HEK293 (cell line): ENCODE results near the gene ACVR1.

Experiments used
- CTCF ChIA-PET: fragments of 350-600 bp; formaldehyde crosslinking; extraction: SDS; loops from one replicate; lab custom pipeline; 2021; ENCODE audit warnings: antibody characterized with exemption; lab: Yijun Ruan, JAX
- POLR2A ChIA-PET: fragments of 300-600 bp; formaldehyde crosslinking; extraction: SDS; loops from one replicate; lab custom pipeline; 2020; ENCODE audit warnings: antibody characterized with exemption, inconsistent platforms; lab: Yijun Ruan, JAX
- H3K27ac ChIP-seq: fragments of 200-500 bp; sonication (Bioruptor generic); 2 replicates; pipeline ENCODE4 v1.5.1; 2014; ENCODE audit warnings: low read depth, low read length, control low read depth, inconsistent platforms; ENCODE audit errors: extremely low read depth
- H3K36me3 ChIP-seq, 2 experiments: fragments of 200-500 bp in 1 of 2; sonication (Bioruptor generic) in 1 of 2; 1 replicate in 1 of 2; 2 replicates in 1 of 2; pipeline ENCODE4 v1.5.1; 2014 to 2017; ENCODE audit warnings: inconsistent platforms in 2 of 2, low read length in 2 of 2; ENCODE audit not compliant: control insufficient read depth in 2 of 2, insufficient read depth in 1 of 2
- H3K4me1 ChIP-seq: fragments of 200-500 bp; sonication (Bioruptor generic); 2 replicates; pipeline ENCODE4 v1.5.1; 2014; ENCODE audit warnings: mild to moderate bottlenecking, low read length, inconsistent platforms; ENCODE audit not compliant: control insufficient read depth, insufficient read depth
- H3K4me3 ChIP-seq: 2 replicates; pipeline ENCODE4 v1.5.1; 2011; ENCODE audit warnings: low read depth, mild to moderate bottlenecking, control low read depth, low read length, moderate library complexity
- H3K9me3 ChIP-seq: fragments of 200-500 bp; sonication (Bioruptor generic); 2 replicates; pipeline ENCODE4 v1.5.1; 2014; ENCODE audit warnings: low read depth, low read length, inconsistent platforms; ENCODE audit not compliant: control insufficient read depth, insufficient read depth
- GLI4 ChIP-seq: fragments of 450-650 bp; formaldehyde crosslinking; IDR thresholded peaks from 2 replicates; pipeline ENCODE4 v1.5.1; 2016; ENCODE audit warnings: missing biosample characterization, missing genetic modification characterization
- PBX3 ChIP-seq: sonication (generic); formaldehyde crosslinking; IDR thresholded peaks from 2 replicates; pipeline ENCODE4 v1.8.1; 2022; ENCODE audit warnings: mild to moderate bottlenecking, moderate library complexity, missing genetic modification reagents
- PRDM4 ChIP-seq: fragments of 450-650 bp; formaldehyde crosslinking; IDR thresholded peaks from 2 replicates; pipeline ENCODE4 v1.5.1; 2017; ENCODE audit warnings: missing biosample characterization, missing genetic modification characterization
- SP3 ChIP-seq: fragments of 450-650 bp; formaldehyde crosslinking; IDR thresholded peaks from 2 replicates; pipeline ENCODE4 v1.5.1; 2016; ENCODE audit warnings: missing biosample characterization, missing genetic modification characterization
- WT1 ChIP-seq: fragments of 450-650 bp; formaldehyde crosslinking; IDR thresholded peaks from 2 replicates; pipeline ENCODE4 v1.5.1; 2016; ENCODE audit warnings: missing biosample characterization, missing genetic modification characterization
- ZBTB1 ChIP-seq: fragments of 450-650 bp; formaldehyde crosslinking; IDR thresholded peaks from 2 replicates; pipeline ENCODE4 v1.5.1; 2016; ENCODE audit warnings: missing biosample characterization, missing genetic modification characterization
- ZBTB17 ChIP-seq: fragments of 450-650 bp; formaldehyde crosslinking; IDR thresholded peaks from 2 replicates; pipeline ENCODE4 v1.5.1; 2016; ENCODE audit warnings: missing biosample characterization, missing genetic modification characterization
- ZBTB20 ChIP-seq: fragments of 450-650 bp; formaldehyde crosslinking; IDR thresholded peaks from 2 replicates; pipeline ENCODE4 v1.5.1; 2016; ENCODE audit warnings: missing biosample characterization, missing genetic modification characterization
- ZBTB6 ChIP-seq: fragments of 450-650 bp; formaldehyde crosslinking; IDR thresholded peaks from 2 replicates; pipeline ENCODE4 v1.5.1; 2017; ENCODE audit warnings: missing biosample characterization, missing genetic modification characterization
- ZNF114 ChIP-seq: fragments of 450-650 bp; formaldehyde crosslinking; IDR thresholded peaks from 2 replicates; pipeline ENCODE4 v1.5.0; 2017; ENCODE audit warnings: missing biosample characterization, missing genetic modification characterization
- ZNF169 ChIP-seq: fragments of 450-650 bp; formaldehyde crosslinking; IDR thresholded peaks from 2 replicates; pipeline ENCODE4 v1.5.1; 2016; ENCODE audit warnings: missing biosample characterization, missing genetic modification characterization
- ZNF292 ChIP-seq: fragments of 450-650 bp; formaldehyde crosslinking; IDR thresholded peaks from 2 replicates; pipeline ENCODE4 v1.5.1; 2016; ENCODE audit warnings: low read depth, missing biosample characterization, missing genetic modification characterization, borderline replicate concordance
- ZNF350 ChIP-seq: fragments of 450-650 bp; formaldehyde crosslinking; IDR thresholded peaks from 2 replicates; pipeline ENCODE4 v1.5.0; 2017; ENCODE audit warnings: missing biosample characterization, mild to moderate bottlenecking, missing genetic modification characterization
- ZNF394 ChIP-seq: fragments of 450-650 bp; formaldehyde crosslinking; IDR thresholded peaks from 2 replicates; pipeline ENCODE4 v1.5.1; 2016; ENCODE audit warnings: missing biosample characterization, missing genetic modification characterization, mild to moderate bottlenecking, moderate library complexity, borderline replicate concordance
- ZNF488 ChIP-seq: fragments of 450-650 bp; formaldehyde crosslinking; IDR thresholded peaks from 2 replicates; pipeline ENCODE4 v1.5.1; 2016; ENCODE audit warnings: missing biosample characterization, missing genetic modification characterization
- ZNF529 ChIP-seq: fragments of 450-650 bp; formaldehyde crosslinking; IDR thresholded peaks from 2 replicates; pipeline ENCODE4 v1.5.1; 2017; ENCODE audit warnings: missing genetic modification characterization, missing biosample characterization; ENCODE audit not compliant: insufficient replicate concordance
- ZNF549 ChIP-seq: fragments of 450-650 bp; IDR thresholded peaks from 2 replicates; pipeline ENCODE4 v1.5.1; 2018; ENCODE audit warnings: missing biosample characterization, missing genetic modification characterization, mild to moderate bottlenecking, inconsistent platforms, moderate library complexity
- ZNF621 ChIP-seq: fragments of 450-650 bp; formaldehyde crosslinking; IDR thresholded peaks from 2 replicates; pipeline ENCODE4 v1.5.1; 2017; ENCODE audit warnings: missing biosample characterization, missing genetic modification characterization
- ZNF624 ChIP-seq: fragments of 450-650 bp; formaldehyde crosslinking; IDR thresholded peaks from 2 replicates; pipeline ENCODE4 v1.5.1; 2017; ENCODE audit warnings: missing biosample characterization, missing genetic modification characterization
- ZNF692 ChIP-seq: fragments of 450-650 bp; formaldehyde crosslinking; IDR thresholded peaks from 2 replicates; pipeline ENCODE4 v1.5.1; 2016; ENCODE audit warnings: missing biosample characterization, missing genetic modification characterization
- ZNF701 ChIP-seq: fragments of 450-650 bp; formaldehyde crosslinking; IDR thresholded peaks from 2 replicates; pipeline ENCODE4 v1.5.1; 2016; ENCODE audit warnings: missing biosample characterization, missing genetic modification characterization
- ZNF768 ChIP-seq: fragments of 450-650 bp; formaldehyde crosslinking; IDR thresholded peaks from 2 replicates; pipeline ENCODE4 v1.5.1; 2018; ENCODE audit warnings: missing biosample characterization, mild to moderate bottlenecking, missing genetic modification characterization
- ZNF837 ChIP-seq: fragments of 450-650 bp; formaldehyde crosslinking; IDR thresholded peaks from 2 replicates; pipeline ENCODE4 v1.5.1; 2016; ENCODE audit warnings: missing biosample characterization, missing genetic modification characterization
- ZSCAN23 ChIP-seq: fragments of 450-650 bp; formaldehyde crosslinking; IDR thresholded peaks from 2 replicates; pipeline ENCODE4 v1.5.1; 2016; ENCODE audit warnings: missing biosample characterization, missing genetic modification characterization
- ZSCAN5A ChIP-seq: fragments of 450-650 bp; formaldehyde crosslinking; IDR thresholded peaks from 2 replicates; pipeline ENCODE4 v1.5.1; 2016; ENCODE audit warnings: missing biosample characterization, missing genetic modification characterization
- ZXDB ChIP-seq: fragments of 450-650 bp; formaldehyde crosslinking; IDR thresholded peaks from 2 replicates; pipeline ENCODE4 v1.5.1; 2016; ENCODE audit warnings: missing biosample characterization, missing genetic modification characterization

Gene ACVR1

GRCh38 chr2:157804355-157804754 is 71.8 kb downstream of the ACVR1 start:
- peaks cover 5% of the 10 kb centered on the region; the same call in 1 of the 2 replicates for H3K4me1 ChIP-seq
- ChIA-PET POLR2A (no interaction called here), CTCF (interaction anchor here (0.6 to 1.3 kb wide), 2 partner anchors 11 to 219 kb away, joined by 3 to 4 read pairs; no protein-coding TSS in a partner anchor)
- H3K27ac ChIP-seq: no peak overlapping the region
- TF ChIP-seq ZNF549 (tag by site-specific recombination): no peak
- TF ChIP-seq ZNF169: no peak
- TF ChIP-seq ZNF350 (tag by site-specific recombination): no peak
- no peak for TF ChIP-seq ZNF701
- TF ChIP-seq ZSCAN5A (tag by site-specific recombination): no peak
- TF ChIP-seq ZBTB20 (tag by site-specific recombination): no peak
- TF ChIP-seq SP3 (tag by site-specific recombination): no peak
- TF ChIP-seq ZNF768 (tag by site-specific recombination): no peak
- no peak for TF ChIP-seq ZNF692 (tag by site-specific recombination)
- TF ChIP-seq PBX3: no peak
- TF ChIP-seq ZSCAN23: no peak
- no peak for TF ChIP-seq GLI4 (tag by site-specific recombination)
- no peak for TF ChIP-seq ZNF292 (tag by site-specific recombination)
- TF ChIP-seq ZXDB (tag by site-specific recombination): no peak
- TF ChIP-seq ZNF837 (tag by site-specific recombination): no peak
- no peak for TF ChIP-seq WT1 (tag by site-specific recombination)
- H3K36me3 ChIP-seq: no peaks in the 10 kb centered on the region
- H3K4me3 ChIP-seq: no peak overlapping the region
- no peaks in the 10 kb centered on the region for H3K9me3 ChIP-seq

GRCh38 chr2:157803952-157804351 is 72.2 kb downstream of the ACVR1 start:
- Histone ChIP-seq H3K4me3 (no peak overlapping the region), H3K36me3 (no peaks in the 10 kb centered on the region), H3K27ac (no peak overlapping the region), H3K9me3 (no peaks in the 10 kb centered on the region), H3K4me1 (peaks cover 2% of the 10 kb centered on the region; the same call in 1 of the 2 replicates)
- ChIA-PET CTCF (interaction anchor here (0.6 to 1.3 kb wide), 2 partner anchors 11 to 219 kb away, joined by 3 to 4 read pairs; no protein-coding TSS in a partner anchor), POLR2A (no interaction called here)
- TF ChIP-seq ZNF488 (tag by site-specific recombination) (no peak), ZNF624 (tag by site-specific recombination) (no peak), ZNF529 (tag by site-specific recombination) (no peak), ZNF394 (no peak), PRDM4 (no peak), ZBTB1 (tag by site-specific recombination) (no peak), ZBTB17 (tag by site-specific recombination) (no peak), ZNF114 (tag by site-specific recombination) (no peak), ZNF621 (tag by site-specific recombination) (no peak), ZBTB6 (tag by site-specific recombination) (no peak)
